GM19193 (cell line): ENCODE results near the gene ERN1.

Source experiments
- POLR2A ChIP-seq: IDR thresholded peaks from 4 replicates; pipeline ENCODE4 v1.6.1; 2011; ENCODE audit not compliant: insufficient read depth, insufficient read length; ENCODE audit errors: extremely low read depth

The ERN1 gene

GRCh38 chr17:64073771-64074703 is 55.9 kb downstream of the ERN1 start:
- TF ChIP-seq POLR2A, result no peak

- TF ChIP-seq POLR2A, result no peak
These were observed 58.8 kb downstream of the ERN1 start for GRCh38 chr17:64071111-64071510.

GRCh38 chr17:64070213-64070612 is 59.7 kb downstream of the ERN1 start:
- TF ChIP-seq POLR2A, result no peak

DNA sequence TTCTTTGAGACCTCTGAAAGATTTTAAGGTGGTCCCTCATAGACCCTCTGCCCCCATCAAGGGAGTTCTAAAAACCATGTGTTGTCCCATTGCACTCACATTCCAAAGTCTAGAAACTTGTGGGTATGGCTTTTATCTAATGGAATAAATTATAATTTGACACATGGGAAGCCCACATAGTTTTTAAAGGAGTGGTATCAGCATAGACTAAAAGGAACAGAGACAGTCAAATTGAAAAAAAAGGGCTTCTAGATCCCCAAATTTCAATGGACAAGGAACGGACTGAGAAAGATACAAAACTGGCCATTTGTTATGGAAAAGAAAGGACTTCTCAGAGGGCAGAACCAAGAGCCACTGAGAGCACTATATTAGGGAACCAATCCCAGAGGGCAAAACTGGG is 60.8 kb downstream of the ERN1 start:
- no peak for TF ChIP-seq POLR2A

DNA sequence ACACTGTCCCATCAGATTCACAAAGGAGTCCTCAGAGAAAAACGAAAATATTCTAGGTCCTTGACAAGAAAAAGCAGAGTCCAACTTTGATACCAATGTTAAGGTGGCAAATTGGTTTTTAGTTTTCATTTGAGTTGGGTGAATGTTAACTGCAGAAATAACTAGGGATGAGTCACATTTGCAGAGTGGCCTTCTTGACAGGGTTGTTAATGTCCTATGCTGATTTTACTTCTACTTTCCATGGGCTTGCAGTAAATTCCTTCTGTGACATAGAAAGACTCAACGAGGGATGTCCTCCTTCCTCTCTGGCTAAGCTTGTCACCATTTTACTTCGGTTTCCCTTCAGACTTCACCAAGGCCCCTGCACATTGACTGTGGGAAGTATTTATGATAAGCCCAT is 62.3 kb downstream of the ERN1 start:
- TF ChIP-seq POLR2A, result no peak

DNA sequence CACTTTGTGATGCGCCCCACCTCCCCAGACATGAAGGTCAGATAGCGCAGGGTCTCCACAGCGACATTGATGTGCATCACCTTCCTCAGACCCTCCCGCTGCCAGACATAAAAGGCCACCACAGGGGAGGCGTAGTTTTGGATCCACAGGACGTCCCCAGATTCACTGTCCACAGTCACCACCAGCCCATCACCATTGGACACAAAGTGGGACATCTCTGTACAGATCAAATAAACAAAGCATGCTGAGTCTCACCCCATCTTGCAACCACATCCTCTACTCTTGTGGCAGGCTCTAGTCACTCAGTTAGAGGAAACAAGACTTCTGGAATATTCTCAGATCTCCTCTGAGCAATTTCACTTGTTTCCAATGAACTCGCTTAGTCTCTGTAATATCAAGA is 63.2 kb downstream of the ERN1 start:
- TF ChIP-seq POLR2A, result no peak

GRCh38 chr17:64065161-64065560 is 64.8 kb downstream of the ERN1 start:
- TF ChIP-seq POLR2A, result no peak

GRCh38 chr17:64064331-64064730 is 65.6 kb downstream of the ERN1 start:
- no peak for TF ChIP-seq POLR2A

GRCh38 chr17:64063766-64064224 is 66.1 kb downstream of the ERN1 start:
- TF ChIP-seq POLR2A, result no peak

- TF ChIP-seq POLR2A, result no peak
These were observed 66.9 kb downstream of the ERN1 start for GRCh38 chr17:64063088-64063487.

DNA sequence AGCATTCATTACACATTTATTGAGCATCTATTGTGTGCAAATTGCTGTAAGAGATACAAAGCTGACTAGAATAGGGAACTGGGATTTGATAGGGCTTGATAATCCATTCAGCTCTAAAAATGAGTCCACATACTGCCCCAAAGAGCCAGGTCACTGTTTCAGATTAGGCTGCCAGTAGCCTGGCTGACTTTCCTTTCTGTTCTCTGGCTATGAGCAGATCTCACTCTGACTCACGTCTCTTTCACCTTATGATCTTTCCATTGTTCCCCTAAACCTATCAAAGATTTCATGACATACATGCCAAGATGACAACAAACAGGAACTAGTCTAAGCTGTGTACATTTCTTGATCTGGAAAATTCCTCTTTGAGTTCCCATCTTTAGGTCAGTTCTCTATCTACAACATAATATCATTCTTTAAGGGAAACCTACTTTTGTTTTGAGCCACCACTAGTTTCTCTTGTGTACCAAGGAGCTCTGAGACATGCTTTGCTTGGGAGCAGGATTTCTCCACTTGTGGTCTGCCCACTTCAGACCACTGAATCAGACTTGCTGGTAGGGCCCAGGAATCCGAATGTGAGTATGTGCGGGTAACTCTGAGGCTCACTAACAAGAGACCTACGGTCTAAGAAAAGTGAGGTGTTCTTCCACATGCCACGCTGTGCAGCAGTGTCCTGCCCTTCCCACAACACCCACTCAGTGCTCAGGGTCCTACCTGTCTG is 68.6 kb downstream of the ERN1 start:
- no peak for TF ChIP-seq POLR2A

DNA sequence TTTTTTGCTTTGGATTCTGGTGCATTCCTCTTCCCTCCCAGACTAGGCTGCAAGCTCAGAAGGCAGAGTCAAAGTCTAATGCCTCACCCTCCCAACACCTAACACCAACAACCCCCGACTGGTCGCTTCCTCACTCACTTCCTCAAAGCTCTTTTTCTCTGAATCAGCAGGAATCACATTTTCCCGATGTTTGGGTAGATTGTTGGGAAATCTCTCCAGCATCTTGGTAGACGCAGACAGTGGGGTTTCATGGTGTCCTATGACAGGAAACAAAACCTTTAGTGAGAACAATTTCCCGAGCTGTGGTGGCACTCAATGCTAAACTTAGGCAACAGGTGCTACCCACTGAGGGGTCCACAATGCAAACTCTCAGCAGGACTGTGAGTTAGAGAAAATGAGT is 69.6 kb downstream of the ERN1 start:
- no peak for TF ChIP-seq POLR2A

GRCh38 chr17:64059756-64060155 is 70.2 kb downstream of the ERN1 start:
- no peak for TF ChIP-seq POLR2A

GRCh38 chr17:64058621-64059020 is 71.3 kb downstream of the ERN1 start:
- TF ChIP-seq POLR2A, result no peak

DNA sequence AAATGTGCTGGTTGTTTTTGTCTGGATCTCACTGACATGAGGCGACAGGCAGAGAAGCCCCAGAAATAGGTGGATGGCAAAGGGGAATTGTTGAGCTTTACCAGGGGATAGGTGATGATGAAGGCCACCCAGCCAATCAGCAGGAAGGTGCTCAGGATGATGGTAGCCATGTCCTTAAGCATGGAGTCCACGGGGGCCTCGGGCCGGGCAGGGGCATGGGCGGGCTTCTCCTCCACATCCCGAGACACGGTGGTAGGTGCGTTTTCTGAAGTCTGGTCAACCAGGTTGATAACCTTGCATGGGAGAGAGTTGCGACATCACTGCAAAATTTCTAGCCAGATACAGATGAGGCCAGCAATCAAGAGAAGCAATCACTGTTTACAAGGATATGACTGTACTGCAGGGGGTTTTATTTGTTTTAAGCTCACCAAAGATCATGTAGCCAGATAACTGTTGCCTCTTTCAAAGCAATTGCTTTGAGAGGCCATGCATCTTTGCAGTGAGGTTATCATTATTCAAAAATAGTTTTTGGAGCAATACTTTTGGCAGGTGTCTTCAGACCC is 72.2 kb downstream of the ERN1 start:
- no peak for TF ChIP-seq POLR2A
